Measurements from ENCODE around the gene C12orf57. TPM values are rescaled to one million over a fixed set of nuclear protein-coding genes. Genes with fewer than 3 reads are reported as not detected.
A peak's percentile ranks its signal among the peaks of the same experiment; 100 is the strongest.

C12orf57 gene
- total and polyA plus RNA-seq, 9 of the 15 experiments (the other 6 are each of a cell fraction or from before 2014, with no cell fraction given), result 26.7 to 191 (median 107) TPM

DNA sequence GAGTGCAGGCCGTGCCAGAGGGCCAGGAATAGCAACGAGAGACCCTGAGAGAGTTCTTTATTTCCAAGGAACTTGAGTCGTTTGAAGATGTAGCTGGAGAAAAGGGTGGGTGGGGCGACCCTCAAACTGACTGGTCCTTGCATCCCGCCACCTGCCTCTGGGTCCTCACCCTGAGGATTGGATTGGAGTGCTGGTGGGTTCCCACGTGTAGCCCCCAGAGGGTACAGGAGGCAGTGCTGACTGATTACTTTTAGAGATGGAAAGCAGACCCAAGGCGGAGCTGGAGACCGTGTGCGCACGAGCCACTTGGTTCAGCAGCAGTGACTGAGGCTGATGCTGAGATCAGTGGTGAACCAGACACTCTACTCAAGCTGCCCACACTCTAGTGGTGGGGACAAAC lies 33.8 kb downstream of the C12orf57 start:
- FAIRE-seq, result no peak
- H3K4me2 ChIP-seq (ENCODE audit: insufficient read depth, low read length), result no peak overlapping the region
- no peaks in the 10 kb centered on the region for H3K9me1 ChIP-seq (ENCODE audit: control insufficient read depth, insufficient read depth, low read length)
- no peak overlapping the region for H2AFZ ChIP-seq (ENCODE audit: low read depth, low read length)
- H3K27me3 ChIP-seq (ENCODE audit: control insufficient read depth in 2 of 2, insufficient read depth in 2 of 2, low read length in 2 of 2), result no peaks in the 10 kb centered on the region
- H3K9me3 ChIP-seq (replicated peaks; ENCODE audit: control insufficient read depth, insufficient read depth, low read depth, low read length), result no peaks in the 10 kb centered on the region
- 80% methylated on average over 8 of the region's 10 CpGs for WGBS (ENCODE audit: insufficient coverage, low coverage, missing lambda C conversion rate)
- in situ Hi-C loops (cut with MboI), result no loop called here
- no peak for DNase-seq (ENCODE audit: extremely low read depth in 1 of 4, low spot score in 3 of 4)
- H3K36me3 ChIP-seq (ENCODE audit: control insufficient read depth, insufficient read depth, low read length), result peaks cover 95% of the 10 kb centered on the region
- no peak overlapping the region for H3K27ac ChIP-seq (ENCODE audit: extremely low read depth, low read depth, low read length)
- peak overlapping the region in 1 of 2 experiments; percentile 52; a peak in 1 of 4 replicates for H3K9ac ChIP-seq (ENCODE audit: insufficient read depth in 1 of 2, low read depth in 2 of 2, low read length in 2 of 2)
- POLR2A ChIA-PET, result interaction anchor here (0.6 to 1.3 kb wide), 8 partner anchors 8 to 327 kb away, joined by 3 to 5 read pairs (median 3); no protein-coding TSS in a partner anchor
- no peak overlapping the region for H3K4me3 ChIP-seq
- no peaks in the 10 kb centered on the region for H4K20me1 ChIP-seq (replicated peaks; ENCODE audit: control insufficient read depth, insufficient read depth, low read length)
- CTCF ChIA-PET (ENCODE audit: low intra/inter-chr PET ratio), result no interaction called here
- intact Hi-C loops (cut with micrococcal nuclease), result no loop called here
- H3K79me2 ChIP-seq (ENCODE audit: control insufficient read depth, insufficient read depth, low read length), result peaks cover 17% of the 10 kb centered on the region
- ATAC-seq, result peak; percentile 25; the same call in 2 of the 3 replicates
- BruUV-seq (replicated peaks), result no TSS peak
- TF ChIP-seq ZNF830 (CRISPR knock-in tag; IDR thresholded peaks at IDR 0.05), result no peak
- TF ChIP-seq NR2C1 (IDR thresholded peaks at IDR 0.05), result no peak
- no peak for TF ChIP-seq NR2C1 (tag; IDR thresholded peaks at IDR 0.05)
- TF ChIP-seq MCM2 (IDR thresholded peaks at IDR 0.05; ENCODE audit: low read depth), result no peak
- TF ChIP-seq, protein P1, sequence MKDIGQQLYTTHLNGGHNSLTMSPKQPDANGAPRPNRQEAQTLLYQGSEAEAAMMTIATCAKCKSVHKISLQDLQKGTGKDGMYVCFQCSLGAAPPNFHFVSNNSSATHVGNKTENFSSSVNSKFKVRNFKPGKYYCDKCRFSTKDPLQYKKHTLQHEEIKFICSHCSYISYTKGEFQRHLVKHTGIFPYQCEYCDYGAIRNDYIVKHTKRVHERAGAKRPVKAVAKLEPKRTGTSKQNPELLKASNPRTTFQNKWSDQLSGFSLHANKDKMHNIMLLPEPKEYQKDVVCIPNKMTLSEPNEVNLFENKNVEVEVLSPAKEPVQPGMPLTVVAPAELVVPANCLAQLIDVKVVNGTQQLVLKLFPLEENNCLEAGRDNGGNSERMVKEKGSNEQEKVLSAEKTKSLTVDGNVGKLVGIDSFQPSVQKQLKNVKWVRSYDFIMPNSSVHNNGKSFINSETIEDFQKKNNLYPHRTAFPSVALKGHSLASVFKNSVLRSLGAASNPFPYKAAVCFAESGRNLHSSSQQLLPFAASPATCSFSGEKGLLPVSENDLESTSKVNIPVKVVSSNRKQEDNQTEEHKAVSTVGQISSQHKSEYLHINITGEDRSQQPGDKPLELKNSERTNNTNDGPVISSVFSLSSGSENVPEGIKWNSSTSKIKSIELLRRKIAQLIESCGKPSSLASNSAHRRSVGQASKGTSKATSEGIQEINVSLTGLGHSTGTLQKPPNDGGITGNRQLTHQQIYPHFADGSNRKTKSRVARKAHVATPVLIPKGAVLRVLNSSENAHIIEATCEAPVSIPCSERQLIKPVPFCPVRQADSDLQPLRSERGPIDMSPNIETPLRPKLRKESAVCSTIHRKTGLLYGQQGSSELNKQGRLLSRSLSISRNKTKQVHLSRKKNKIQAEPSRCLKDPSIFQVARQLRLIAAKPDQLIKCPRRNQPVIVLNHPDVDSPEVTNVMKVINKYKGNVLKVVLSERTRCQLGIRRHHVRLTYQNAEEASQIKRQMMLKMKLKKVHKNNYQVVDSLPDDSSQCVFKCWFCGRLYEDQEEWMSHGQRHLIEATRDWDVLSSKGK (CRISPR knock-in tag; IDR thresholded peaks at IDR 0.05), result no peak
- TF ChIP-seq BDP1 (IDR thresholded peaks at IDR 0.05; ENCODE audit: insufficient read depth, insufficient read length), result no peak
- no peak for TF ChIP-seq SMAD2 (IDR thresholded peaks at IDR 0.05; ENCODE audit: low read depth, low read length)
- no peak for TF ChIP-seq ZNF644 (tag; IDR thresholded peaks at IDR 0.05; ENCODE audit: low read depth)
- peak; percentile 10; the same call in 1 of the 2 replicates for TF ChIP-seq POLR2A (conservative IDR thresholded peaks at IDR 0.05)
- no peak for TF ChIP-seq SRSF3 (IDR thresholded peaks at IDR 0.05; ENCODE audit: insufficient read depth, low read length)
- TF ChIP-seq MED1 (CRISPR knock-in tag; IDR thresholded peaks at IDR 0.05; ENCODE audit: borderline replicate concordance), result no peak
- no peak for TF ChIP-seq POU5F1 (IDR thresholded peaks at IDR 0.05; ENCODE audit: borderline replicate concordance, low read depth, low read length, partially characterized antibody)
- no peak for TF ChIP-seq ZNF583 (CRISPR knock-in tag; IDR thresholded peaks at IDR 0.05)
- TF ChIP-seq POLR2G (IDR thresholded peaks at IDR 0.05; ENCODE audit: low read depth, low read length), result peak; percentile 23; the same call in 1 of the 2 replicates
- peaks cover 0 to 4% of the 10 kb centered on the region in 2 experiments; a peak in 1 of 5 replicates for H3K4me1 ChIP-seq (replicated peaks in 1 of 2; ENCODE audit: control insufficient read depth in 2 of 2, insufficient read depth in 2 of 2, low read length in 2 of 2)
